GM19025 (cell line): ENCODE results near the gene CCDC141.

Experiments
- ATAC-seq: cut with Tn5 transposase; IDR thresholded peaks from one replicate; pipeline ENCODE4 v1.9.1; 2021; ENCODE audit warnings: mild to moderate bottlenecking, low read depth, moderate library complexity; ENCODE audit not compliant: unreplicated experiment

CCDC141 gene

DNA sequence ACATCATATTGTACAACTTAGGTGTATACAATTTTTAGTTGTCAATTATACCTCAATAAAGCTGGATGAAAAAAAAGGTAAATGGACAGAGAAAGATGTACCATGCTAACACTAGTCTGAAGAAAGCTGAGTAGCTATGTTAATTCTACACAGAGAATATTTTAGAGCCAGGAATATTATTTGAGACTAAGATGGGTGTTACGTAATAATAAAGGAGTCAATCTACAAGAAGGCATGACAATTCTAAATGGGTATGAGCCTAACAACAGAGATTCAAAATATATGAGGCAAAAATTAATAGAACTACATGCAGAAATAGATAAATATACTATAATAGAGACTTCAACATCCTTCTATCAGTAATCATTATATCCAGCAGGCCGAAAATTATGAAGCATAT, 69.1 kb downstream of the CCDC141 start:
- no peak for ATAC-seq

DNA sequence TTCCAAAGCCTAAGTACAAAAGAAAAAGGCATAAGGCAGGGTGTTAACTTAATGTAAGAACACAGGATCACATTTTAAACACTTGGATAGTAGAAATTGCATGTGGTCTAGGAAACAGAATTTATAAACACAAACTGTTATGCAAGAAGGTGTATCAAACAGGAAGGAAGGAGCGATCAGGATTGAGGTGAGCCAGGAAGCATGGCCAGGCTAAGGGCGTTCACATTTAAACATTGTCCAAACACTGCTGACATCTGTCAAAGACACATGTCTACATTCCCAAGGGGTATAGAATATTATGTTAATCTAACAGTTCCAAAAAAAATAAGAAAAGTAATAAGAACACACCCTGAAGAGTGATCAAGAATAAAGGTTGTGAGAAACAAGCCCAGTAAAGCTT, 71.3 kb downstream of the CCDC141 start:
- ATAC-seq: no peak

DNA sequence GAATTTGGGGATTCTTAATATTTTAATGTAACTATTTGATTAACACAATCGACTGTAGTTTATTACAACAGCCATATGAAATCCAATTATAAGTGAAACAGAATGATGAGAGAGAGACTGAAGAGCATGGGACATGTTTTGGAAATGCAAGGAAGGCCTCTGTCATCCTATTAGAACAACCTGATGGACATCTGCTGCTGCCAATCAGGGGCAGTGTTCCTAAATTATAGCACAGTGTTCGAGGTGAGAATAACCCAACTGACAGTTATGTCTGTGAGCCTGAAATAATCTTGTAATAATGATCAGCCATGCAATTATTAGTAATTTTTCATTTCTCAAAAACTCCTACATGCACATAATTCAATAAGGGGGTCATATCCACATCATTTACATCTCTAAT, 73.6 kb downstream of the CCDC141 start:
- no peak for ATAC-seq

DNA sequence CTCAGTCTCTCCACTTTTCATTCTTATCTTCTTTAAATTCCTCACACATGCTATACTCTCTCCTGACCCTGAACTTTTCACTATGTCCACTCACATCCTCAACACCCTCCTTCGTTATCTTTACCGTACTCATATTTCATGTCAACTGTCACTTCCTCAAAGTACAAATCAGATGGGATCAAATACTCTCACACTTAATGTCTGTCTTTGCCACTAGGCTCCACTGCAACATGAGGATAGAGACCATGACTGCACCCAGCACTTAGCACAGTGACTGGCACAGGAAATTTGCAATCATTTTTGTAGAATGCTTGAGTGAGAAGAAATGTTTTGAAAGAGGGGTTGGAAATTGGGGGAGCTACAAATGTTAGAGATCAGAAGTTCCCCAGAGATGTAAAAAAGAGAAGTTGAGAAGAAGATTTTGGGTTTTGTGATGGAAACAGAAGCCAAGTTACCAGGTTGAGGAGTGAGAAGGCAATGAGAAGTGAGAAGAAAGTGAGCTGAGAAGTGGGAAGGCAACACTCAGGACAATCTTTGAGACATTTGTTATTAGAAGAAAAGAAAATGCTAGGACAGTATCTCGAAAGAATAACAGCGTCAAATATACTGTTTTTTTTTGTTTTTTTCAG, 87.0 kb downstream of the CCDC141 start:
- ATAC-seq: no peak

DNA sequence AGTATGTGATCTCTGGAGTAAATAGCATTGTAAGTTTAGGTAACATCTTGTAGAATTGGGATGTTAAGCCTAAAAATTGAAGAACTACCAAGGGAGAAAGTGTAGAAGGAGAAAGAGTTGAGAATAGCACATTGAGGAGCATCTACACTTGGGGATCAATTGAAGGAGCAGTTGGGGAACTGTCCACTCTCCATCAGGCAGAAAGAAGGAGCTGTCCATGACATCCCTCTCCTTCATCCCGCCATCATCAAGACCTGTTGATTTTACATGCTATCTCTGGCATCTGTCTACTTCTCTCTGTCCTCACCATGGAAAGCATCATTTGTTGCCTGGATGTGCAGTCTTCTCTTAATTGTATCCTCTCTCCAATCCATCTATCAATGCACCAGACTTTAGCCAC, 87.8 kb downstream of the CCDC141 start:
- ATAC-seq: no peak

DNA sequence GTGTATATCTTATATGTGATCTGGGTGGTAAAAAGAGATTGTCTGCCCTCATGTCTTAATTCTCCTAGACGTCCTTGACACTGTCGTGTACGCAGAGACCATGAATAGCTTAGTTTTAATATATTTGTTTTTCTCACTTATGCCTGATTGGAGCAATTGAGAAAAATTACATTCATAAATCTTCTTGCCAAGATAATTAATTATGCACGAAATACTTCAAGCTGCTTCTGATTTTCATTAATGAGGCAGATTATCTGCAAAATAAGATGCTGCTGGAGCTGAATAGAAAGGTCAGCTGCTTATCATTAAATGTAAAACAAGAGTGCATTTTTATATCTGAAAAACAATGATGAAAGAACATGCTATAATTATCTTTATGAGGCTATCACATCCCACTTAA, 95.9 kb downstream of the CCDC141 start:
- no peak for ATAC-seq

- no peak for ATAC-seq
These were observed 98.5 kb downstream of the CCDC141 start for GRCh38 chr2:178951266-178952006.

- peak; percentile 73 for ATAC-seq
These were observed 100.4 kb downstream of the CCDC141 start for GRCh38 chr2:178949584-178949983.

DNA sequence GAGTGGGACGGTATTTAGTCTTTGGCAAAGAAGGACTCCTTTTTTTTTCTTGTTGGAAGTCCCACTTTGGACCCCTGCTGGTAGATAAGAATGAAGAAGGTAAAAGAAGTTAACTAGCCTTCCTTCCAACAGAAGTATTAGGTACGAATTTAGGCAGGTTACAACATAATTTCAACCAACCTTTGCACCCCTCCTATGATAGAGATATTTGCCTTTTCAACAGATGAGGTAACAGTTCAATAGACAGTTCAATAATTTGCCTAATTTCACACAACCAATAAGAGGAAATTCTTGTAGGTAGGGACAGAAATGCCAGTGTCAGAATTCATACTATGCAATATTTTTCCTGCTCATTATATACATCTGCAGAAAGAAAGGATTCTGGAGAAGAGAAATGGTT, 100.8 kb downstream of the CCDC141 start:
- no peak for ATAC-seq

DNA sequence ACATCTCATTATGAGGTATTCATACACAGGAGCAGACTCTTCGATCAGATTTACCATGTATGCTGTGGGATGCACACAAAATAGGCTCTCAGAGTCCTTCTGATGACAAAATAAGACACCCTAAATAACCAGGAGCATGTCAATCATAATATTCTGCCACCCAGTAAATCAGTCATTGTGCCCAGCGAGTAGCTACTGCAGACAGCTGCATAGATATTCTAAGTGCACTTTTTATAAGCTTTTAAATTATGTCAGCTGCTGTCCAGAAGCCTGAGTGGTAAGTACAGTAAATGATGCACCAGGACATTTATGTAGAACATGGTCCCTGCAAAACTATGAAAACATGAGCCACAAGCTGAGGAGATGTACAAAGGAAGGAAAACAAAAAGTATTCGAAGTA, 102.9 kb downstream of the CCDC141 start:
- ATAC-seq: no peak

DNA sequence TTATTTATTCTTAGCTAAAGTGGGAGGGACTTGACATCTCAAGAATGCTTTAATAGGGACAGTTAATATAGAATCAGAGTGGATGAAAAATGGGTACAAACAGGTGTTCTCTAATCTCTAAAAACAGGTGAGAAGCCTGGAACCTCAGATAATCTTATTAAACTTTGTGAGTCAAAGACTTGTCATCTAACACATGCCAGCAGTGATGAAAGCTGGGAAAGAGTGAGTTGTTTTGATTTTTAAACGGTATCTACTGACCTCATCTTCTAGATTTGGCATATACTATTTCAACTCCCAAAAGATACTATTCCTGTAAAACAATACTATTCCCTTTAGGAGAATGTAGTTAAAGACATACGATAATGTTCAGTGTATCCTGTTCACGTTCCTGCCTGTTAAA, 103.4 kb downstream of the CCDC141 start:
- ATAC-seq: no peak

DNA sequence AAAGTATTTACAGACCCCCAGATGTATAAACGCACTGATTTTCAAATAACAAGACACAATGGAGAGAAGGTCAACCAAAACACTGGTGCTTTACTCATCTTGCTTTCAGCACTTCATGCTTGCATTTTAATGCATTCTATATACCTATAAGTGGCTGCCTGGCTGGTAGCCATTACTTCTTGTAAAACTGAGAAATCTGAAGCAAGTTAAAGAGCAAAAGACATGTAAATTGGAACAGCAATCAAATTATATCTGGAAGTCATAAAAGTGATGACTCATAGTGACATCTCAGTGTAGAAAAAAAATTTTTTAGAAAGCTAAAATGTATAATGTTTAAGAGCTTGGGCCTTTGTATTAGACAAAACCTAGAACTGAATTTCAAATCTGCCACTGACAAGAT, 106.2 kb downstream of the CCDC141 start:
- no peak for ATAC-seq

DNA sequence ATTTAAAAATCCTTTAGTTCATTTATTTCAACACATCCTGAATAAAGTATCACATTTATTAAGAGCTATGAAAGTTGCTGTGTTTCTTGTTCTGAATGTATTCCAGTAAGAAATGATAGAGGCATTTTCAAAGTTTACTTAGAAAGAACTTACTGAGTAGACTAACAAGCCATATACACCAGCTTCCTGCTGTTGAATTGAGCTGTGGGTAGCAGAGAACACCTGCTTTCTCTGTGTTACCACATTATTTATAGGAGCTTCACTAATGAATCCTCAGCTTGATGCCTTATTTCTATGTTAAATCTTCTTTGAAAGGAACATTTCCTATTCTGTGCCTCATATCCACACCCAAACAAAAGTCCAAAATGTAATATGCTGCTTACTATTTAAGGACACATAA, 115.4 kb downstream of the CCDC141 start:
- no peak for ATAC-seq

GRCh38 chr2:178933493-178933892, 116.4 kb downstream of the CCDC141 start:
- no peak for ATAC-seq

DNA sequence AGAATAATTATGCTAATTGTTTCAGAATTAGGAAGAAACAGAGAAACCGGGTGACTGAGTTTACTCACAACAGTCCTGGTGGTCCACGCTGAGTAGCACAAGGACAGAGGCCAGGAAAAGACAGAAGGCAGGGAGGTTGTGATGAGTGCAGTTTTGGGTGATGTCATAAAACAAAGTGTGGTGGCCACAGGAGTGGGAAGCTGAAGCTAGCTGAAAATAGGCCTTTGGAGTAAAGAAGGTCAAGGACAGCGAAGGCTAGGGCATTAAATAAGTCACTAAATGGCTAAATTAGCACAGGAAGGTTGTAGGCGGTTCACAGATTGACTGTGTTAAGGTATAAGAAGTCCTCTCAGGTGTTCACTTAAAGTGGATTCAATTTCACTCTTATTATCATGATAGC, 121.9 kb downstream of the CCDC141 start:
- ATAC-seq: peak; percentile 66

DNA sequence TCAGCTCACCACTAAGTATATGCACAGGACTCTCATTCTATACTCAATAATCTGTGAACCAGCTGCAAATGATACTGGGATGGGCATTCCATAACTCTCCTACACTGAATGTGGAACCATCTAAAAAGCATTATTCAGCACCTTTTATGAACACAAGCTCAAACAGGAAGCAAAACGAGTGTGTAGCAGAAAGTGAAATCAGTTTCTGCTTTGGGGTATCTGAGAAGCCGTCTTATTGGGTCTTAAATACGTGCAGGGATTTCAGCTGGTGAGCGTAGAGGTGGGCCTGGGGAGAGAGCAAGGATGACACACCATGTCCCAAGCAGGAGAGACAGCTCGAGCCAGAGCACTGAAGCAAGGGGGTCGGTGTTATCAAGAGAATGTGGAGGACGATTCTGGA, 122.8 kb downstream of the CCDC141 start:
- ATAC-seq: no peak

DNA sequence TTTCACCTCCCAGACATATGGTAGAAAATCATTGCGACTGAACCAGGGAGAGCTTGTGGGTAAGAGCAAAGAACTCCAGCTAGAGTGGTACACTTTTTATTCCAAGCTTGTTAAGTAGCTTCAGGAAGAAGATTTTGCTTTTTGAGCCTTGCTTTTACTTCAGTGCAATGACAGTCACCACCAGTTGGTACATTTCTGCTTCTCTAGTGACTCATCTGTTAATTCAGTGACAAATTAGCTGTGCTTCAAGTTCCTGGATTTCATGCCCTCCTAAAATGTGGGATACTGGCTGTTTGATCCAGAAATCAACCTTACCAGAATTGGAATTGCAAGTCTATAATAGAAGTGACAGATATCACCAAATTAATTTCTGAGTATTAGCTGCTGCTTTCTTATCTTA, 125.1 kb downstream of the CCDC141 start:
- ATAC-seq: no peak

DNA sequence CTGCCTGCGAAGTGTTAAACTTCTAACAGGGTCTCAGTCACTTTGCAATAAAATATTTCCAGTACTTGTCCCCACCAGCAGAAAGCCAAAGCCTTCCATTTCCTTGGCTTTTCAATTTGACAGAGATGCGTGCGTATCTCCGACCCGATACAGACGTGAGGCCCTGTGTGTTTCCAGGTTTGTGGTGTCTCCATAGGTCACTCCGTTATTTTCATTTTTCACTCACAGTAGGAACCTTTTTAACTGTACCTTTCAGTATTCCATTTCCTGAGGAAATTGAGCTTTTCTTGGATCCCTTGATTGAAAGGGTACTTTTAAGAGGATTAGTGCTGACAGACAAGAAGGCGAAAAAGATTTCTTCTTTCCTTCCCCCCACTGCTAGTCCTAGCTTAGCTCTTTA, 126.4 kb downstream of the CCDC141 start:
- ATAC-seq: no peak

GRCh38 chr2:178920916-178921513, 128.9 kb downstream of the CCDC141 start:
- ATAC-seq: no peak

GRCh38 chr2:178917555-178917954, 132.4 kb downstream of the CCDC141 start:
- ATAC-seq: no peak

- no peak for ATAC-seq
These were observed 134.3 kb downstream of the CCDC141 start for GRCh38 chr2:178915423-178916173.
